Skin of body (tissue), 2 donors: ENCODE data around the gene FAM170B. TPM values are rescaled to one million over a fixed set of nuclear protein-coding genes. Genes with fewer than 3 reads are reported as not detected.

Source experiments
- DNase-seq: peaks from one replicate; lab custom pipeline; 2025; lab: John Stamatoyannopoulos, UW
- total RNA-seq: library from RNA; depleted of rRNA; stranded (reverse); fragments of >200 nt; gene quantifications from one replicate; pipeline ENCODE4 v1.2.3, GENCODE V29; 2014

FAM170B gene
- total RNA-seq, 1 donor from 2014 or later, result not detected

GRCh38 chr10:49107111-49107886 lies 26.5 kb downstream of the FAM170B start:
- no peak for DNase-seq

- no peak for DNase-seq
These were observed 27.4 kb downstream of the FAM170B start for GRCh38 chr10:49106451-49106850.

GRCh38 chr10:49105076-49105475 lies 28.7 kb downstream of the FAM170B start:
- no peak for DNase-seq

- DNase-seq, result no peak
These were observed 29.5 kb downstream of the FAM170B start for GRCh38 chr10:49104323-49104722.

- no peak for DNase-seq
These were observed 30.1 kb downstream of the FAM170B start for GRCh38 chr10:49103761-49104160.

GRCh38 chr10:49099046-49099445 lies 34.8 kb downstream of the FAM170B start:
- DNase-seq, result no peak

- DNase-seq, result no peak
These were observed 36.9 kb downstream of the FAM170B start for GRCh38 chr10:49096890-49097445.

GRCh38 chr10:49094646-49095045 lies 39.2 kb downstream of the FAM170B start:
- peak; percentile 36 for DNase-seq

GRCh38 chr10:49093922-49094321 lies 39.9 kb downstream of the FAM170B start:
- no peak for DNase-seq

- DNase-seq, result no peak
These were observed 41.3 kb downstream of the FAM170B start for GRCh38 chr10:49092477-49092876.

GRCh38 chr10:49091450-49092210 lies 42.2 kb downstream of the FAM170B start:
- no peak for DNase-seq

- DNase-seq, result no peak
These were observed 43.0 kb downstream of the FAM170B start for GRCh38 chr10:49090696-49091380.

- no peak for DNase-seq
These were observed 43.6 kb downstream of the FAM170B start for GRCh38 chr10:49090189-49090575.

- DNase-seq, result no peak
These were observed 44.1 kb downstream of the FAM170B start for GRCh38 chr10:49089557-49090188.

GRCh38 chr10:49089152-49089551 lies 44.7 kb downstream of the FAM170B start:
- no peak for DNase-seq

- DNase-seq, result no peak
These were observed 46.9 kb downstream of the FAM170B start for GRCh38 chr10:49086889-49087288.

- DNase-seq, result no peak
These were observed 50.6 kb downstream of the FAM170B start for GRCh38 chr10:49083261-49083660.

- DNase-seq, result no peak
These were observed 51.1 kb downstream of the FAM170B start for GRCh38 chr10:49082766-49083165.

- DNase-seq, result no peak
These were observed 52.1 kb downstream of the FAM170B start for GRCh38 chr10:49081547-49082275.
